Umbilical cord (tissue), 2 donors: Measurements from ENCODE around the gene LLCFC1. TPM values are rescaled to one million over a fixed set of nuclear protein-coding genes. Genes with fewer than 3 reads are reported as not detected.

Experiments used
- DNase-seq: peaks from one replicate; pipeline ENCODE4 v3.0.0-alpha.2; 2015; ENCODE audit warnings: low spot score
- total RNA-seq: library from RNA; depleted of rRNA; stranded (reverse); fragments of >200 nt; gene quantifications from one replicate; pipeline ENCODE4 v1.2.3, GENCODE V29; 2014; ENCODE audit warnings: low replicate concordance; ENCODE audit not compliant: insufficient read depth

LLCFC1 gene
- total RNA-seq, 1 donor from 2014 or later = not detected

DNA sequence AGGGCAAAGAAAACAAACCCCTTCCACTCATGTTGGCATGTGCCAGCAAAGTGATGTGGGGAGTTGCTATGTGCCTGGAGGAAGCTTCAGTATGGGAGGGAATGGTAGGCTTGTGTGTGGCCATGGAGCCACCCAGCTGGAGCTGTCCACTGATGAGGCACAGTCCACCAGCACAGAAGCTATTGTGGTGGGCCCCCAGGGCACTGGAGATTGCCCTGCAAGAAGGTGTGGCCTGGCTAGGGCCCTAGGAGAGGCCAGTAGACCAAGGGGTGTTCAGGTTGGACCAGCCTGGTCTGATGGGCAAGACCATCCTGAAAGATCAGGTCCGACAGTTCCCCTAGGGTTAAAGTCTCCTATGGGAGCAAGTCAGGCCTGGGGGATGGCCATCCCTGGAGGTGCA is 45.0 kb downstream of the LLCFC1 start:
- DNase-seq = no peak

Other genes with a start within 250 kb of the LLCFC1 start
- gene PRSS1, start 190.0 kb upstream of the LLCFC1 start, total RNA-seq = 2.4 TPM
- gene PRSS2, start 168.5 kb upstream of the LLCFC1 start, total RNA-seq = not detected
- gene EPHB6, start 84.4 kb upstream of the LLCFC1 start, total RNA-seq = 4.3 TPM
- gene TRPV6, start 53.7 kb upstream of the LLCFC1 start, total RNA-seq = 2.6 TPM
- 2.9 TPM for gene TRPV5, start 5.7 kb upstream of the LLCFC1 start, total RNA-seq
- not detected for gene KEL, start 22.9 kb downstream of the LLCFC1 start, total RNA-seq
- gene OR9A2, start 87.6 kb downstream of the LLCFC1 start, total RNA-seq = not detected
- 1.7 TPM for gene OR6V1, start 112.9 kb downstream of the LLCFC1 start, total RNA-seq
- gene PIP, start 192.6 kb downstream of the LLCFC1 start, total RNA-seq = not detected
- gene TAS2R39, start 243.9 kb downstream of the LLCFC1 start, total RNA-seq = 8.2 TPM